Measurements from ENCODE around the gene GALNT2.

- TF ChIP-seq, protein P1, sequence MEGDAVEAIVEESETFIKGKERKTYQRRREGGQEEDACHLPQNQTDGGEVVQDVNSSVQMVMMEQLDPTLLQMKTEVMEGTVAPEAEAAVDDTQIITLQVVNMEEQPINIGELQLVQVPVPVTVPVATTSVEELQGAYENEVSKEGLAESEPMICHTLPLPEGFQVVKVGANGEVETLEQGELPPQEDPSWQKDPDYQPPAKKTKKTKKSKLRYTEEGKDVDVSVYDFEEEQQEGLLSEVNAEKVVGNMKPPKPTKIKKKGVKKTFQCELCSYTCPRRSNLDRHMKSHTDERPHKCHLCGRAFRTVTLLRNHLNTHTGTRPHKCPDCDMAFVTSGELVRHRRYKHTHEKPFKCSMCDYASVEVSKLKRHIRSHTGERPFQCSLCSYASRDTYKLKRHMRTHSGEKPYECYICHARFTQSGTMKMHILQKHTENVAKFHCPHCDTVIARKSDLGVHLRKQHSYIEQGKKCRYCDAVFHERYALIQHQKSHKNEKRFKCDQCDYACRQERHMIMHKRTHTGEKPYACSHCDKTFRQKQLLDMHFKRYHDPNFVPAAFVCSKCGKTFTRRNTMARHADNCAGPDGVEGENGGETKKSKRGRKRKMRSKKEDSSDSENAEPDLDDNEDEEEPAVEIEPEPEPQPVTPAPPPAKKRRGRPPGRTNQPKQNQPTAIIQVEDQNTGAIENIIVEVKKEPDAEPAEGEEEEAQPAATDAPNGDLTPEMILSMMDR (IDR thresholded peaks at IDR 0.05): no peak
- no peak for TF ChIP-seq POLR2AphosphoS5 (IDR thresholded peaks at IDR 0.05; ENCODE audit: low read depth, low read length)
Measured at GRCh38 chr1:230098723-230099122, 31.7 kb downstream of the GALNT2 start.
